Stomach (tissue), 9 donors: ENCODE data around the gene ATF7. TPM values are rescaled to one million over a fixed set of nuclear protein-coding genes. Genes with fewer than 3 reads are reported as not detected.

Experiments used
- DNase-seq, 2 donors: peaks; one replicate each; pipeline versions ENCODE4 v3.0.0 to v3.0.0-alpha.2; 2013 to 2019
- H3K27ac ChIP-seq, 5 donors: fragments of 200-600 bp in 4 of 5; sonication (generic) in 4 of 5; one replicate each; pipeline ENCODE4 v1.5.1; 2013 to 2019; ENCODE audit warnings: mild to moderate bottlenecking in 1 of 5, moderate library complexity in 1 of 5
- H3K27me3 ChIP-seq, 3 donors: fragments of 200-600 bp; sonication (generic); one replicate each; pipeline ENCODE4 v1.5.1; 2017 to 2019; ENCODE audit warnings: mixed run types in 1 of 3
- H3K36me3 ChIP-seq, 4 donors: fragments of 200-600 bp; sonication (generic); 1 replicate in 3 of 4; 2 replicates in 1 of 4; pipeline ENCODE4 v1.5.1; 2016 to 2019
- H3K4me1 ChIP-seq, 4 donors: fragments of 200-600 bp; sonication (generic); one replicate each; pipeline ENCODE4 v1.5.1; 2016 to 2019
- H3K4me3 ChIP-seq, 4 donors: fragments of 200-600 bp; sonication (generic) in 3 of 4; one replicate each; pipeline ENCODE4 v1.5.1; 2016 to 2019; ENCODE audit warnings: mild to moderate bottlenecking in 1 of 4
- H3K9me3 ChIP-seq, 4 donors: fragments of 200-600 bp; sonication (generic); one replicate each; pipeline ENCODE4 v1.5.1; 2016 to 2019
- CTCF ChIP-seq, 7 experiments: fragments of 450-650 bp in 4 of 7; fragments of 200-600 bp in 3 of 7; sonication (generic) in 3 of 7; IDR thresholded peaks; one replicate each; pipeline ENCODE4 v1.5.1; 2016 to 2019; ENCODE audit warnings: antibody characterized with exemption in 7 of 7, control low read depth in 2 of 7, mild to moderate bottlenecking in 1 of 7
- EP300 ChIP-seq: sonication (generic); formaldehyde crosslinking; IDR thresholded peaks from one replicate; pipeline ENCODE4 v1.6.1; 2017; ENCODE audit warnings: antibody characterized with exemption
- POLR2A ChIP-seq, 4 donors: fragments of 450-650 bp; IDR thresholded peaks; one replicate each; pipeline ENCODE4 v1.6.1; 2016; ENCODE audit warnings: antibody characterized with exemption in 4 of 4, control low read depth in 2 of 4, mild to moderate bottlenecking in 1 of 4, moderate library complexity in 1 of 4
- POLR2AphosphoS5 ChIP-seq, 3 donors: sonication (generic); formaldehyde crosslinking; IDR thresholded peaks; one replicate each; pipeline ENCODE4 v1.6.1; 2016; ENCODE audit warnings: antibody characterized with exemption in 3 of 3
- WGBS, 5 donors: extraction: QIAGEN DNeasy Blood & Tissue Kit in 3 of 5; methylation state at CpG; one replicate each; pipeline versions ENCODE4 v1.1.5 to v1.1.7; 2013 to 2018; 5-methylcytosine and 5-hydroxymethylcytosine counted together
- intact Hi-C: fragments of 100-400 bp; cut with DNase I; formaldehyde crosslinking; loops from one replicate; pipeline ENCODE4 v1.15.1; 2023; ENCODE audit warnings: low total_unique reads
- polyA plus RNA-seq, 3 donors: library from polyadenylated mRNA; stranded (reverse); fragments of 200-250 nt; gene quantifications; one replicate each; pipeline ENCODE4 v1.2.3, GENCODE V29; 2013
- total RNA-seq, 5 donors: library from RNA; depleted of rRNA; stranded (reverse); fragments of >200 nt; gene quantifications; one replicate each; pipeline versions ENCODE4 v1.1.0 to v1.2.3, GENCODE V29; 2014 to 2016
- donor health status: healthy with polysubstance abuse.
- donor health status: Bipolar disorder and iron deficiency.
- donor health status: healthy.

The ATF7 gene
- total and polyA plus RNA-seq, 8 donors = 9.0 to 93.4 (median 16.3) TPM

- Histone ChIP-seq H3K9me3 (no peaks in the 10 kb centered on the region), H3K36me3 (peaks cover 4 to 13% (median 12%) of the 10 kb centered on the region in 4 donors), H3K4me3 (no peak overlapping the region), H3K27ac (no peak overlapping the region), H3K27me3 (no peaks in the 10 kb centered on the region), H3K4me1 (peaks cover 0 to 25% (median 17%) of the 10 kb centered on the region in 4 donors)
- intact Hi-C loops = no loop called here
- 70 to 85% (median 79%) methylated on average over 5 of the region's 5 CpGs for WGBS, 5 donors
- no peak for TF ChIP-seq POLR2A (IDR thresholded peaks at IDR 0.05)
- no peak for TF ChIP-seq CTCF (IDR thresholded peaks at IDR 0.05)
- no peak for TF ChIP-seq EP300
- TF ChIP-seq POLR2AphosphoS5 (IDR thresholded peaks at IDR 0.05) = no peak
- no peak for DNase-seq
These were observed 46.6 kb downstream of the ATF7 start for GRCh38 chr12:53579545-53579955.

GRCh38 chr12:53578783-53579182, 47.4 kb downstream of the ATF7 start:
- peaks cover 4 to 13% (median 12%) of the 10 kb centered on the region in 4 donors for H3K36me3 ChIP-seq
- TF ChIP-seq CTCF (IDR thresholded peaks at IDR 0.05) = no peak
- no peak for TF ChIP-seq POLR2AphosphoS5 (IDR thresholded peaks at IDR 0.05)
- no peak for TF ChIP-seq EP300
- no peak for TF ChIP-seq POLR2A (IDR thresholded peaks at IDR 0.05)
- H3K9me3 ChIP-seq = no peaks in the 10 kb centered on the region
- no peaks in the 10 kb centered on the region for H3K27me3 ChIP-seq
- intact Hi-C loops = no loop called here
- H3K4me3 ChIP-seq = no peak overlapping the region
- H3K4me1 ChIP-seq = peaks cover 0 to 33% (median 19%) of the 10 kb centered on the region in 4 donors
- no peak for DNase-seq
- H3K27ac ChIP-seq = no peak overlapping the region
- 87 to 95% (median 91%) methylated on average over 5 of the region's 5 CpGs for WGBS, 5 donors

- Histone ChIP-seq H3K4me3 (no peak overlapping the region), H3K27ac (no peak overlapping the region), H3K27me3 (no peaks in the 10 kb centered on the region), H3K9me3 (no peaks in the 10 kb centered on the region), H3K4me1 (peaks cover 0 to 34% (median 19%) of the 10 kb centered on the region in 4 donors), H3K36me3 (peaks cover 4 to 13% (median 12%) of the 10 kb centered on the region in 4 donors)
- TF ChIP-seq POLR2AphosphoS5 (IDR thresholded peaks at IDR 0.05) = no peak
- no peak for TF ChIP-seq CTCF (IDR thresholded peaks at IDR 0.05)
- TF ChIP-seq POLR2A (IDR thresholded peaks at IDR 0.05) = no peak
- no peak for TF ChIP-seq EP300
- DNase-seq = no peak
- WGBS, 5 donors = 73 to 89% (median 88%) methylated on average over 4 of the region's 4 CpGs
- intact Hi-C loops = no loop called here
These were observed 48.2 kb downstream of the ATF7 start for GRCh38 chr12:53577941-53578352.

- intact Hi-C loops = no loop called here
- H3K4me1 ChIP-seq = peaks cover 0 to 39% (median 23%) of the 10 kb centered on the region in 4 donors
- H3K27me3 ChIP-seq = no peaks in the 10 kb centered on the region
- TF ChIP-seq POLR2AphosphoS5 (IDR thresholded peaks at IDR 0.05) = no peak
- no peak for TF ChIP-seq POLR2A (IDR thresholded peaks at IDR 0.05)
- no peak for TF ChIP-seq CTCF (IDR thresholded peaks at IDR 0.05)
- TF ChIP-seq EP300 = no peak
- no peaks in the 10 kb centered on the region for H3K9me3 ChIP-seq
- peaks cover 4 to 21% (median 16%) of the 10 kb centered on the region in 4 donors for H3K36me3 ChIP-seq
- 71 to 84% (median 78%) methylated on average over 3 of the region's 3 CpGs for WGBS, 5 donors
- peak in 1 of 2 donors; percentile 45 for DNase-seq
- no peak overlapping the region for H3K4me3 ChIP-seq
- H3K27ac ChIP-seq = peak overlapping the region in 2 of 5 donors; percentile 18 to 46
These were observed 50.5 kb downstream of the ATF7 start for GRCh38 chr12:53575502-53576249.
